22Rv1 (cell line): ENCODE results near the gene MIB2.

Source experiments
- ZFX ChIP-seq: fragments of 450-650 bp; IDR thresholded peaks from 2 replicates; pipeline ENCODE4 v1.6.1; 2017; ENCODE audit warnings: antibody characterized with exemption, borderline replicate concordance
- TF ChIP-seq, protein P1 (sequence below): fragments of 450-650 bp; IDR thresholded peaks from 2 replicates; pipeline ENCODE4 v1.5.1; 2017; ENCODE audit warnings: mild to moderate bottlenecking

- TF ChIP-seq, protein P1, sequence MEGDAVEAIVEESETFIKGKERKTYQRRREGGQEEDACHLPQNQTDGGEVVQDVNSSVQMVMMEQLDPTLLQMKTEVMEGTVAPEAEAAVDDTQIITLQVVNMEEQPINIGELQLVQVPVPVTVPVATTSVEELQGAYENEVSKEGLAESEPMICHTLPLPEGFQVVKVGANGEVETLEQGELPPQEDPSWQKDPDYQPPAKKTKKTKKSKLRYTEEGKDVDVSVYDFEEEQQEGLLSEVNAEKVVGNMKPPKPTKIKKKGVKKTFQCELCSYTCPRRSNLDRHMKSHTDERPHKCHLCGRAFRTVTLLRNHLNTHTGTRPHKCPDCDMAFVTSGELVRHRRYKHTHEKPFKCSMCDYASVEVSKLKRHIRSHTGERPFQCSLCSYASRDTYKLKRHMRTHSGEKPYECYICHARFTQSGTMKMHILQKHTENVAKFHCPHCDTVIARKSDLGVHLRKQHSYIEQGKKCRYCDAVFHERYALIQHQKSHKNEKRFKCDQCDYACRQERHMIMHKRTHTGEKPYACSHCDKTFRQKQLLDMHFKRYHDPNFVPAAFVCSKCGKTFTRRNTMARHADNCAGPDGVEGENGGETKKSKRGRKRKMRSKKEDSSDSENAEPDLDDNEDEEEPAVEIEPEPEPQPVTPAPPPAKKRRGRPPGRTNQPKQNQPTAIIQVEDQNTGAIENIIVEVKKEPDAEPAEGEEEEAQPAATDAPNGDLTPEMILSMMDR = peak; percentile 27; the same call in 1 of the 2 replicates
- TF ChIP-seq ZFX = no peak
These were observed 4.6 kb downstream of the MIB2 start for GRCh38 chr1:1619917-1620361.
